KMS-11 (cell line): ENCODE results near the gene RCAN2.

Source experiments
- H2AFZ ChIP-seq: fragments of 200-600 bp; sonication (generic); 2 replicates; pipeline ENCODE4 v1.6.1; 2016; ENCODE audit warnings: antibody characterized with exemption, mixed run types, low read depth
- H3K27ac ChIP-seq: fragments of 200-600 bp; sonication (generic); 2 replicates; pipeline ENCODE4 v1.6.1; 2016; ENCODE audit warnings: mild to moderate bottlenecking, mixed run types
- H3K27me3 ChIP-seq: fragments of 200-600 bp; sonication (generic); 2 replicates; pipeline ENCODE4 v1.6.1; 2017; ENCODE audit warnings: mild to moderate bottlenecking, low read depth, mixed run types, moderate library complexity; ENCODE audit not compliant: insufficient read depth
- H3K36me3 ChIP-seq: fragments of 200-600 bp; sonication (generic); 2 replicates; pipeline ENCODE4 v1.6.1; 2017; ENCODE audit warnings: mild to moderate bottlenecking, mixed run types; ENCODE audit not compliant: insufficient read depth
- H3K4me1 ChIP-seq: fragments of 200-600 bp; sonication (generic); 2 replicates; pipeline ENCODE4 v1.6.1; 2016; ENCODE audit warnings: mild to moderate bottlenecking, low read depth, mixed run types; ENCODE audit not compliant: poor library complexity, severe bottlenecking
- H3K4me2 ChIP-seq: fragments of 200-600 bp; sonication (generic); 2 replicates; pipeline ENCODE4 v1.7.0; 2016; ENCODE audit warnings: mild to moderate bottlenecking, mixed run types
- H3K4me3 ChIP-seq: fragments of 200-600 bp; sonication (generic); IDR thresholded peaks from 2 replicates; pipeline ENCODE4 v1.6.1; 2017; ENCODE audit warnings: low read depth, low read length, mixed read lengths; ENCODE audit not compliant: insufficient read depth
- H3K79me2 ChIP-seq: fragments of 200-600 bp; sonication (generic); 2 replicates; pipeline ENCODE4 v1.6.1; 2016; ENCODE audit warnings: low read depth, mixed run types; ENCODE audit not compliant: insufficient read depth
- H3K9ac ChIP-seq: fragments of 200-600 bp; sonication (generic); 2 replicates; pipeline ENCODE4 v1.6.1; 2016; ENCODE audit warnings: mild to moderate bottlenecking, mixed run types
- H4K20me1 ChIP-seq: fragments of 200-600 bp; sonication (generic); 2 replicates; pipeline ENCODE4 v1.6.1; 2016; ENCODE audit warnings: mild to moderate bottlenecking, mixed run types; ENCODE audit not compliant: insufficient read depth
- CTCF ChIP-seq: fragments of 200-600 bp; sonication (generic); conservative IDR thresholded peaks from 2 replicates; pipeline ENCODE4 v1.6.1; 2017; ENCODE audit warnings: low read depth, mild to moderate bottlenecking, antibody characterized with exemption, low read length, moderate library complexity, mixed read lengths

RCAN2 gene

DNA sequence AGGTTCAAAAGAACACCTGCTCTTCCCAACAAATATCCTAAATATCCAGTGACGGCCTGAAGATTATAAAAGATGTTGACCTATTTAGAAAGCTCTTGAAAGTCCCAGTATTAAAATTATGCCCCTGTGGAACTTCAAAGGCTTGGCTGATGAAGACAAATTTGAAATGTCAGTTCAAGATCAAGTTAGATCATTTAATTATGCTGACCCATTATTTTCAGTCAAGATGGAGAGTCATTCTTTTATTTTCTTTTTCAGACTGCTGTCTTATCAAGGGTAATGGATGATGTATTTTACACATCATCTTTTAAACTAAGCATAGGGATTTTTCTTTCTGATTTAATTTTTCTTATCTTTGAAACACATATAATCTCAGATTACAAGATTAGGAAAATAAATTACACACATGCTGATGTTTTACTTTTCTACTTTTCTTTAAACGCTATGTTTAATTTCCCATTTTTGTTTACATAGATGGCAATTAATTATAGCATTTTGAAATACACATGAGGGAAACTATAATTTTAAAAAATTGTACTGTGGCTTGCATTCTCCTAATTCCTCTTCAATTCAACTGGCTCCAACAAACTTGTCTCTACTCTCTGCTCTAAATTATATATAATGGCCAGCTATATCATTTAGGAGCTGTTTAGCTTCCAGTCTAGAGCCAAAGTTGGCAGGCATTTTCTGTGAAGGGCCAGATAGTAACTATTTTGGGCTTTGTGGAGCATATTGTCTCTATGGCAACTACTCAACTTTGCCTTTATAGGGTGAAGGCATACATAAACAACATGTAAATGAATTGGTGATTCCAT is 123.7 kb downstream of the RCAN2 start:
- H3K4me3 ChIP-seq = no peak overlapping the region
- no peaks in the 10 kb centered on the region for H4K20me1 ChIP-seq
- TF ChIP-seq CTCF = no peak
- H3K9ac ChIP-seq = no peak overlapping the region
- H3K27me3 ChIP-seq = no peaks in the 10 kb centered on the region
- no peak overlapping the region for H3K27ac ChIP-seq
- H2AFZ ChIP-seq = no peak overlapping the region
- no peak overlapping the region for H3K4me2 ChIP-seq
- H3K79me2 ChIP-seq = no peaks in the 10 kb centered on the region
- H3K4me1 ChIP-seq = no peaks in the 10 kb centered on the region
- H3K36me3 ChIP-seq = no peaks in the 10 kb centered on the region

- no peak overlapping the region for H3K9ac ChIP-seq
- no peaks in the 10 kb centered on the region for H3K36me3 ChIP-seq
- TF ChIP-seq CTCF = no peak
- H3K27ac ChIP-seq = no peak overlapping the region
- no peaks in the 10 kb centered on the region for H3K79me2 ChIP-seq
- H4K20me1 ChIP-seq = no peaks in the 10 kb centered on the region
- no peak overlapping the region for H2AFZ ChIP-seq
- no peaks in the 10 kb centered on the region for H3K27me3 ChIP-seq
- no peak overlapping the region for H3K4me2 ChIP-seq
- no peak overlapping the region for H3K4me3 ChIP-seq
- no peaks in the 10 kb centered on the region for H3K4me1 ChIP-seq
Measured at GRCh38 chr6:46366190-46366900, 124.9 kb downstream of the RCAN2 start.

DNA sequence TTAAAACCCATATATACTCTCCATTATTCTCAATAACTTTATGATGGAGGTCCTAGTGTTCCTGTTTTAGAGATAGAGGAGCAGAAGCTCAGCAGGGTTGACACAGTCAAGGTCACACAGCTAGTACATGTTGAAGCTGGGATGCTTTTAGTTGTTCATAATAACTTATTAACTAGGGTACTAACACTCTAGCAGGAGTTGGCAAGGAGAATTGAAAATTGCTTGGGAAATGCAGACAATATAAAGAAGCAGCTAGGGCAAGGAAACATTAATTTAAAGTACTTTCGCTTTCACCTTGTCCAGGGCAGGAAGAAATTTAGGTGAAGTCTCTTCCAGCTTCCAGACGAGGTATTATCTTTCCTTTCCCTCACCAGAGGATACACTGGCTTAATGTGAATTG is 133.7 kb downstream of the RCAN2 start:
- Histone ChIP-seq H3K4me1 (no peaks in the 10 kb centered on the region), H4K20me1 (no peaks in the 10 kb centered on the region), H3K27ac (no peak overlapping the region), H2AFZ (no peak overlapping the region), H3K36me3 (no peaks in the 10 kb centered on the region), H3K9ac (no peak overlapping the region), H3K4me3 (no peak overlapping the region), H3K27me3 (no peaks in the 10 kb centered on the region), H3K4me2 (no peak overlapping the region), H3K79me2 (no peaks in the 10 kb centered on the region)
- TF ChIP-seq CTCF = no peak

GRCh38 chr6:46356543-46356942 is 134.7 kb downstream of the RCAN2 start:
- no peak overlapping the region for H3K4me2 ChIP-seq
- H3K27me3 ChIP-seq = no peaks in the 10 kb centered on the region
- no peaks in the 10 kb centered on the region for H4K20me1 ChIP-seq
- H3K4me3 ChIP-seq = no peak overlapping the region
- no peaks in the 10 kb centered on the region for H3K79me2 ChIP-seq
- no peak for TF ChIP-seq CTCF
- H3K27ac ChIP-seq = no peak overlapping the region
- H3K9ac ChIP-seq = no peak overlapping the region
- H2AFZ ChIP-seq = no peak overlapping the region
- H3K36me3 ChIP-seq = no peaks in the 10 kb centered on the region
- H3K4me1 ChIP-seq = no peaks in the 10 kb centered on the region
